PC-3 (cell line): ENCODE results near the gene DLX6.

Experiments used
- CTCF ChIP-seq: fragments of 300-600 bp; sonication (generic); conservative IDR thresholded peaks from 2 replicates; pipeline ENCODE4 v1.5.1; 2017; ENCODE audit warnings: antibody characterized with exemption, low read depth, mild to moderate bottlenecking, low read length
- EZH2 ChIP-seq: fragments of 300-600 bp; sonication (generic); IDR thresholded peaks from one replicate; pipeline ENCODE4 v1.6.1; 2017; ENCODE audit warnings: antibody characterized with exemption, mild to moderate bottlenecking, low read length; ENCODE audit not compliant: unreplicated experiment

- no peak for TF ChIP-seq CTCF
- TF ChIP-seq EZH2 = no peak
Observed at GRCh38 chr7:97002555-97003261, 2.6 kb upstream of the DLX6 start.
